CD4-positive, alpha-beta T cell treated with Interferon gamma for 1 hour (primary cell): Measurements from ENCODE around the gene SAMD10.
A peak's percentile ranks its signal among the peaks of the same experiment; 100 is the strongest.
"Not testable (repeated sequence)": the region's sequence is repeated elsewhere in the genome, so short reads cannot be mapped to it uniquely, and the experiment has no call there.

Experiments
- DNase-seq: peaks from one replicate; pipeline ENCODE4 v3.0.0-alpha.2; 2020

Gene SAMD10

GRCh38 chr20:63979557-63980316, at the start of gene SAMD10:
TSS of gene SAMD10 (minus strand) at chr20:63979642. CDS start at chr20:63979467, 175 bp downstream.
- DNase-seq = peak; percentile 55

- DNase-seq = no peak
Measured at GRCh38 chr20:64027981-64028685, 48.7 kb upstream of the SAMD10 start.

GRCh38 chr20:64025826-64026412, 46.5 kb upstream of the SAMD10 start:
- no peak for DNase-seq

- DNase-seq = no peak
Measured at GRCh38 chr20:64025101-64025825, 45.8 kb upstream of the SAMD10 start.

- no peak for DNase-seq
Measured at GRCh38 chr20:64024141-64024990, 44.9 kb upstream of the SAMD10 start.

GRCh38 chr20:64023361-64024140, 44.1 kb upstream of the SAMD10 start:
- no peak for DNase-seq

- DNase-seq = no peak
Measured at GRCh38 chr20:64022671-64023360, 43.4 kb upstream of the SAMD10 start.

GRCh38 chr20:64021124-64021975, 41.9 kb upstream of the SAMD10 start:
- DNase-seq = no peak

GRCh38 chr20:64015635-64016034, 36.2 kb upstream of the SAMD10 start:
- DNase-seq = no peak

- not testable (repeated sequence) for DNase-seq
Measured at GRCh38 chr20:64012385-64013154, 33.1 kb upstream of the SAMD10 start.

GRCh38 chr20:64011366-64011779, 31.9 kb upstream of the SAMD10 start:
- no peak for DNase-seq

GRCh38 chr20:64010711-64011237, 31.3 kb upstream of the SAMD10 start:
- DNase-seq = no peak

- DNase-seq = no peak
Measured at GRCh38 chr20:64009811-64010387, 30.5 kb upstream of the SAMD10 start.

- DNase-seq = no peak
Measured at GRCh38 chr20:64006902-64007301, 27.5 kb upstream of the SAMD10 start.

- no peak for DNase-seq
Measured at GRCh38 chr20:64006490-64006889, 27.0 kb upstream of the SAMD10 start.

- DNase-seq = no peak
Measured at GRCh38 chr20:64005394-64005793, 26.0 kb upstream of the SAMD10 start.

GRCh38 chr20:64003960-64004725, 24.7 kb upstream of the SAMD10 start:
- no peak for DNase-seq

- no peak for DNase-seq
Measured at GRCh38 chr20:64001607-64002011, 22.2 kb upstream of the SAMD10 start.
